Mesodermal cell (in vitro differentiated cells): ENCODE results near the gene AKAP13.
A peak's percentile ranks its signal among the peaks of the same experiment; 100 is the strongest.

Source experiments
- H3K27ac ChIP-seq: 2 replicates; pipeline ENCODE4 v1.7.0; 2013; ENCODE audit warnings: mild to moderate bottlenecking, low read depth, low read length, moderate library complexity; ENCODE audit not compliant: severe bottlenecking
- H3K36me3 ChIP-seq: 2 replicates; pipeline ENCODE4 v1.7.1; 2013; ENCODE audit warnings: mild to moderate bottlenecking, low read length, moderate library complexity; ENCODE audit not compliant: control insufficient read depth, insufficient read depth
- H3K4me1 ChIP-seq: one replicate; pipeline ENCODE4 v1.7.1; 2013; ENCODE audit warnings: mild to moderate bottlenecking, low read length; ENCODE audit not compliant: insufficient read depth, control insufficient read depth, poor library complexity, severe bottlenecking
- H3K4me3 ChIP-seq: 2 replicates; pipeline ENCODE4 v1.7.0; 2013; ENCODE audit warnings: low read length, control low read depth, mild to moderate bottlenecking; ENCODE audit not compliant: insufficient read depth, poor library complexity, severe bottlenecking; ENCODE audit errors: extremely low read depth
- H3K9me3 ChIP-seq: 2 replicates; pipeline ENCODE4 v1.7.1; 2013; ENCODE audit warnings: mild to moderate bottlenecking, low read length, moderate library complexity; ENCODE audit not compliant: control insufficient read depth
- WGBS, 2 experiments: methylation state at CpG; one replicate each; pipeline ENCODE4 v1.1.5; 2013; ENCODE audit warnings: missing lambda C conversion rate in 2 of 2; ENCODE audit not compliant: insufficient coverage in 2 of 2; 5-methylcytosine and 5-hydroxymethylcytosine counted together

AKAP13 gene

DNA sequence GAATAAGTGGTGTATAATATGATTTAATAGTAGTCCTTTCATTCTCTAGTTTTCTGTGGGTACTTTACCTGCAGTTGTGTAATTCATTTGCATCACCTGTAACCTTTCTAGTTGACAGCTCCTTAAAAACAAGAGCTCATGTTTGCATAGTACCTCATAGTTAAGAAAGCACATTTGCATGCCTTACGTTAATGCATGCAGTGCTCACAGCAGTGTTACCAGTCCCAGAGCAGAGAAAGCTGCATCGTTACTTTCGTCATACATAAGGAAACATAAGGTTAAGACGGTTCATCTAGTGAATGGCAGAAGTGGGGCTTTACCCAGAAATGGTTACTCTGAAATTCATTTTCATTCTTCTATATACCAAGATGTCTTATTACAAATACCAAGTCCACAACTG, 111.3 kb downstream of the AKAP13 start:
- Histone ChIP-seq H3K36me3 (peaks cover 5% of the 10 kb centered on the region), H3K4me3 (no peak overlapping the region), H3K27ac (no peak overlapping the region), H3K4me1 (peaks cover 32% of the 10 kb centered on the region), H3K9me3 (no peaks in the 10 kb centered on the region)
- 91 to 100% methylated on average over 2 to 3 of the region's 4 CpGs for WGBS, 2 experiments

GRCh38 chr15:85492406-85492805, 112.0 kb downstream of the AKAP13 start:
- peaks cover 35% of the 10 kb centered on the region for H3K4me1 ChIP-seq
- H3K36me3 ChIP-seq: peaks cover 5% of the 10 kb centered on the region
- no peaks in the 10 kb centered on the region for H3K9me3 ChIP-seq
- H3K27ac ChIP-seq: no peak overlapping the region
- H3K4me3 ChIP-seq: no peak overlapping the region

- 100% methylated on average over 1 of the region's 1 CpG; no CpG with 5 or more reads in 1 of the 2 experiments for WGBS, 2 experiments
- Histone ChIP-seq H3K27ac (no peak overlapping the region), H3K4me1 (peaks cover 30% of the 10 kb centered on the region), H3K36me3 (peaks cover 5% of the 10 kb centered on the region), H3K9me3 (no peaks in the 10 kb centered on the region), H3K4me3 (no peak overlapping the region)
Measured at GRCh38 chr15:85493260-85493659, 112.9 kb downstream of the AKAP13 start.

DNA sequence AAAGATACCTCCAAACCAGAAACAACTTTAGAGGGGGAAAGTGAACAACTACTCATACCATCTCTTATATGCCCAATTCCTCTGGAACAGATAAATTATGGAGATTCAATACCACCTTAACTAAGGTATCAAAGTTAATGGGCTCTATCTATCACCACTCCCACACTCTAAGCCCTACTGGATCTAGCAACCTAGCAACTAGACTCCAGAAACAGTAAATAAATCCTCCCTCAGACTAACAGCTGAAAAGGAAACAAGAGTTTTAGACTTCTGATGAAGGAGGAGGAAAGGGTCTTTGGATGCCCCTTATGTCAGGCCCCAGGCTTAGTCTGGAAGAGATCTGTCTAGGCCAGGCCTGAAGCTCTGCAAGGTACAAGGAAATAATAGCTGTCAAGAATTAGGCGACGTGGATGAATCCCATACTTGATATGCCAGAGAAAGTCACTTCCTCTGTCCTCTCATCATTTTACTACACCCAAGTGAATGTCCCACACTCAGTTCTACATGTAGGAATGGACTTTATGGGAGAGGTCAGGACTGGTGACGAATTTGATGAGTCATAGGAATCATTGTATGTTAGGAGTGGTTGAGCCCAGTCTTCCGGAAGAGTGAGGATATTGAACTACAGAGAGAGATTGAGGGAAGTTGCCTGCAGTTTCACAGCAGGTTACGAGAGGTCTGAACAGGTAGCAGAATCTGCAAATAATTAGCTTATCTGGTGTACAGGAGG, 113.8 kb downstream of the AKAP13 start:
- no peaks in the 10 kb centered on the region for H3K9me3 ChIP-seq
- H3K4me1 ChIP-seq: peaks cover 28% of the 10 kb centered on the region
- no peak overlapping the region for H3K4me3 ChIP-seq
- H3K36me3 ChIP-seq: peaks cover 5% of the 10 kb centered on the region
- H3K27ac ChIP-seq: peak overlapping the region; percentile 54
- 85 to 100% methylated on average over 3 to 5 of the region's 5 CpGs for WGBS, 2 experiments

GRCh38 chr15:85495096-85495495, 114.7 kb downstream of the AKAP13 start:
- Histone ChIP-seq H3K4me3 (no peak overlapping the region), H3K27ac (no peak overlapping the region), H3K4me1 (peaks cover 32% of the 10 kb centered on the region), H3K36me3 (peaks cover 5% of the 10 kb centered on the region), H3K9me3 (no peaks in the 10 kb centered on the region)
- 90% methylated on average over 2 of the region's 3 CpGs; no CpG with 5 or more reads in 1 of the 2 experiments for WGBS, 2 experiments

DNA sequence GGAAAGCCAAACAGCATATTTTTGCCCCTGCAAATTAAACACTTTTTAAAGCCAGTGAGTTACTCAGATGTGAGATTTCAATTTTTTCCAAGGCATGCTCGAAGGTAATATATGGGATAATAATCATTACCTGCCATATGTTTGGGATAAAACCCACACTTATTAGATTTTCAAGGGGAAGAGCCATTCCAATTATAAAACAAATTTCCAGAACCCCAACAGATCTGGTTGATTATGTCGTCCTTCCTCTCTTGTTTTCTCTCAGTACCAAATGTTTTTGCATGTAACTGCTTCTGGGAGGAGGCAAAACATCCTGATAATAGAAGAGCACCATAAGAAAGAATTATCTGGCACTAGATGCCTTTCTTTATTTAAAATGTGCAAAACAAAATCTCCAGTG, 115.1 kb downstream of the AKAP13 start:
- no peak overlapping the region for H3K27ac ChIP-seq
- no peaks in the 10 kb centered on the region for H3K9me3 ChIP-seq
- H3K36me3 ChIP-seq: peaks cover 4% of the 10 kb centered on the region
- 83% methylated on average over 1 of the region's 2 CpGs; no CpG with 5 or more reads in 1 of the 2 experiments for WGBS, 2 experiments
- peaks cover 37% of the 10 kb centered on the region for H3K4me1 ChIP-seq
- no peak overlapping the region for H3K4me3 ChIP-seq

DNA sequence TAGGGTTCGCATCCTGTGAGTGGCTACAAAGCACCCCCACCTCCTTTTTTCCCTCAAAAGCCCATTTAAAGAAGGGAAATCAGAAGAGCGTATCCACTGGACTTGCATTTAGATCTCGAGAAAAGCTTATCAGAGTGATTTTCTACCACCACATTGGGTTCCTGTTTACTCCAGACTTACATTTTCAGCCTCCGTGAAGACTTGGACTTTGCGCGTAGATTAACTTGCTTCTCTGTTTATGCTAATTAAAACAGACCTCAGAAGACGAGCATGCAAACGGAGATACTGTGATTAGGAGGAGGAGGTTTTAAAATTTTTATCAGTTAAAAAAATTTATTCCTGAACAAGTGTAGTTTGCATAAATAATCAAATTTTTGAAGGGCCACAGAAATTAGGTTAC, 115.7 kb downstream of the AKAP13 start:
- peaks cover 43% of the 10 kb centered on the region for H3K4me1 ChIP-seq

DNA sequence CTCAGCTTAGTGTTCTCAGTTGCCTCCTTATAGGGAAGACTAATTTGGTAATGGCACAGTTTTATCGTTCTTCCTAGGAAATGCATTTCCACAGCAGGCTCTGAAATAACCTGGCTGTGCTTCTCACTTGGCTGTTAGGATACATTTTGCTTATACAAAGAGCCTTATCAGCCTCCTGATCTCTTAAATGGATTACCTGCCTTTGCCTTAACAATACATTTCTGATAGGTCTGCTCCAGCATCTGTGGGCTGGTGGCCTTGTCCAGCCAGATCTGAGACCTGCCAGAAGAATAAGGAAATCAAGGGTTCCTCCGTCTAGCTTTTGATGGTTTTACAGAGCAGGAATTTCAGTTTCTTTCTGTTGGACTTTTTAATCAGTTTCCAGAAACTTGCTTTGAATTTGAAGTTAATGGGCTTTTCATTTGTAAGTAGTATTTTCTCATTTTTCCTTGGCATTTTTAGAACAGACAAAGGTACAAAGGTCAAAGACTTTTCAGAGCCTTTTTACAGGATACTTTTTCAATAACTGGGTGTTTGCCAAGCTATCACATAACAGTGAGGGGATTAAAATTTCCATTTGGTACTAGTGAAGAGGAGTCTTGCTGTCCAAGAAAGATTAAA, 116.3 kb downstream of the AKAP13 start:
- no peak overlapping the region for H3K27ac ChIP-seq
- 100% methylated on average over 2 of the region's 2 CpGs; no CpG with 5 or more reads in 1 of the 2 experiments for WGBS, 2 experiments
- peaks cover 45% of the 10 kb centered on the region for H3K4me1 ChIP-seq
- no peaks in the 10 kb centered on the region for H3K9me3 ChIP-seq
- H3K4me3 ChIP-seq: no peak overlapping the region
- no peaks in the 10 kb centered on the region for H3K36me3 ChIP-seq

More for the DNA sequence above, 115.7 kb downstream of the AKAP13 start:
- Histone ChIP-seq H3K4me3 (no peak overlapping the region), H3K9me3 (no peaks in the 10 kb centered on the region), H3K36me3 (no peaks in the 10 kb centered on the region), H3K27ac (no peak overlapping the region)
- WGBS, 2 experiments: 65 to 67% methylated on average over 2 to 3 of the region's 8 CpGs

GRCh38 chr15:85497172-85497569, 116.8 kb downstream of the AKAP13 start:
- peaks cover 45% of the 10 kb centered on the region for H3K4me1 ChIP-seq
- WGBS, 2 experiments: 87 to 96% methylated on average over 2 of the region's 2 CpGs
- H3K27ac ChIP-seq: no peak overlapping the region

DNA sequence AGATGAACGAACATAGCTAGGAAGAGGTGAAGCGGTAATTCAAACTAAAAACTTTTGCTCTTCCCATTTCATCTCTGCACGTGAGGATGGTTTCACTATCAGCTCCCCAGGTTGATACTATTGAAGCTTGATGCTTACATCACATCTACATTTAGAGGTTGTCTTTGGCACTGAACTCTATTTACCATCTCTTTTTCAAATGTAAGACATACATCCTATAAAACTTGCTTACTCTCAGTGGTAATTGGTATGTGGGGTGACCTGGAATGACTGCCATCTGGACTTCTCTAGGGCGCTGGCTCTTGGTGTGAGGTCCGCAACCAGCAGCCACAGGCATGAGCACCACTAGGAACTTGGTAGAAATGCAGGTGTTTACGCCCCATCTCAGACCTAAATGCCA, 118.1 kb downstream of the AKAP13 start:
- Histone ChIP-seq H3K27ac (no peak overlapping the region), H3K9me3 (no peaks in the 10 kb centered on the region), H3K36me3 (no peaks in the 10 kb centered on the region), H3K4me3 (no peak overlapping the region), H3K4me1 (peaks cover 45% of the 10 kb centered on the region)
- 84 to 98% methylated on average over 4 of the region's 6 CpGs for WGBS, 2 experiments

More at GRCh38 chr15:85497172-85497569, 116.8 kb downstream of the AKAP13 start:
- Histone ChIP-seq H3K9me3 (no peaks in the 10 kb centered on the region), H3K4me3 (no peak overlapping the region), H3K36me3 (no peaks in the 10 kb centered on the region)

DNA sequence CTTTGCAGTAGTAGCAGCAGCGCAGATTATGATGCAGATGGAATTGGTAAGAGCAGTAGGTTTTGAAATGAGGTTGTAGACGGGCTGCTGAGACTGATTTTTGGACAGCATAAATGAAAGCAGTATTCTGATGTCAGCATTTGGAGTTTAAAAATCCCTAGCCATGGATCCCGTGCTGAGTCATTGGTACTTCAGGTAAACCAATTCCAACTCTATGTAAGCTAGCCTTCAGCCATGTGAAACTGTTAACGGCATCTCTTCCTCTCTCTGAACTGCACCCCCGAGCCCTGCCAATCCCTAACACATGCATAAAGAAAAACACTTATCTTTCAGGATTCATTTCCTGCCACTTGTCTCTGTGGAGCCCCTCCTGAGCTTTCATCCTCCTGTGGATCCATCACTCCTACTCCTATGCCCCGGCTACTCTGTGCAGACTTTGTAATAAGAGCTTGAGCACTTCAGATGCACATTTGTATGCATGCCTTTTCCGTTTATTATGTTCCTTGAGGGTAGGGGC, 119.0 kb downstream of the AKAP13 start:
- H3K4me1 ChIP-seq: peaks cover 39% of the 10 kb centered on the region
- H3K9me3 ChIP-seq: no peaks in the 10 kb centered on the region
- H3K4me3 ChIP-seq: no peak overlapping the region
- 79 to 85% methylated on average over 5 of the region's 7 CpGs for WGBS, 2 experiments
- H3K36me3 ChIP-seq: no peaks in the 10 kb centered on the region
- H3K27ac ChIP-seq: no peak overlapping the region
